Forelimb muscle (tissue), 1 donor: ENCODE data around the gene CILP. TPM values are rescaled to one million over a fixed set of nuclear protein-coding genes. Genes with fewer than 3 reads are reported as not detected.

ENCODE experiments used
- DNase-seq: peaks from one replicate; pipeline ENCODE4 v3.0.0-alpha.2; 2013; ENCODE audit warnings: low read depth
- polyA plus RNA-seq: library from polyadenylated mRNA; unstranded; fragments of 120-200 nt; gene quantifications from one replicate; pipeline ENCODE4 v1.2.1, GENCODE V29; 2013; ENCODE audit not compliant: insufficient read length

CILP gene
- polyA plus RNA-seq, 1 donor: 22.1 TPM

DNA sequence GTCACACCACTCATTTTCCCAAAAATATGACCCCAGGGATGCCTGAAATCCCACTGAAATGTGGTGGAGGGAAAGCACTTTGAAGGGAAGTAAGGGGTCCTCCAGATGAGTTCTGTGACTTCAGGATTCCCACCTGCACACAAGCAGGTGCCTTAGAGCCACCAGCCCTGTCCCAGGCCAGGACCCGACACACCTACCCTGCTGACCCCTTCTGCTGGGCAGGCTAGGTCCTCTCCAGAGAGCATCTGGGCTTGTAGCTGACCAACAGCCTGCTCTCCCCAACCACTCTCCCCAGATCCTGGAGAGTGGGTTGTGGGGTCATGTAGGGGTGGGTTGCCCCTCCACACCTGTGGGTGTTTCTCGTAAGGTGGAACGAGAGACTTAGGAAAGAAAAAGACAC is 14.9 kb upstream of the CILP start:
- no peak for DNase-seq

DNA sequence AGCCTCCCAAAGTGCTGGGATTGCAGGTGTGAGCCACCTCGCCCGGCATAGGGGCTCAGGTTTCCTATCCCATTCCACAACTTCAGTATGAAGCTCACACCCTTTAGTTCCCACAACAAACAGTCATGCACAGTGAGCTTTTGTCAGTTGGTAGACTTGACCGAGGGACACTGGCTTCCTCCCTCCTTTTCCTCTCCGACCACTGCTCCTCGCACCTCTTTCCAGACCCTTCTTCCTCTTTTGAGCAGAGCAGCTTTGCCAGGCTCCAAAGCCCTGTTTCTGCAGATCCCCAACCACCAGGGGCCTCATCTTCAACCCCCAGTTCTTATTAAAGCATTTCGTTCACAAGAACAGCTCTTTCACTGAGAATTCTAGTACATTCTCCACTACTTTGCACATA is 12.7 kb upstream of the CILP start:
- no peak for DNase-seq

DNA sequence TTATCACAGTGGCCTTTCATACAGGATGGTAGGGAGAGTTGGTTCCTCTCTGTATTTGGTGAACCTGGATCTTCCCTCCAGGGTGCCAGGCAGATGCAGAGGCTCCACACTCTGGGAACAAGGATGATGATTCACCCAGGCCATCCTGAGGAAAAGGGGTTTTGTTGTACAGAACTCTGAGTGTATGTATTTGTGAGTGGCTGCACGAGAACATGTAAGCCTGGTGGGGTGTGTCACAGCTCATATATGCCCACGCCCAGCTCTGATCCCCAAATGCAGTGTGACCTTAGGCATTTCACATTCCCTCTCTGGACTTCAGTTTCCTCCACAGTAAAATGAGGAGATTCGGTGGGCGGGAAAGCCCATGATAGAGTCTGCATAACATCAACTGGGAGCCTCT is 11.6 kb upstream of the CILP start:
- DNase-seq: no peak

DNA sequence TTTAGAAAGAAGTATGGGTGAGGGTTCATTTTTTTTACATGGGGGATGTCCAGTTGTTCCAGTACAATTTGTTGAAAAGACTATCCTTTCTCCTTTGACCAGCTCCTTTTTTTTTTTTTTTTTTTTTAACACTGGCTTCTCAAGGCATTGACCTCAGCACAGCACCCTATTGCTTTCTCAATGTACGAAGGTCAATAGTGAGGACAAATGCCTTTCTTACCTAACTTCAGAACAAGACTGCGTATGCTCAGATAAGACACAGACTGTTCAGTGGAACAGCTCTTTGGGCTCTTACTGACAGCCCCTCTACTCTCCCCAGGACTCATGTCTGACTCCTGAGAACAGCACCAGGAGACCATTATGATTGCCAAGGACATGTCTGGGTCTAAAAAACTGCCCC is 10.4 kb upstream of the CILP start:
- DNase-seq: no peak

DNA sequence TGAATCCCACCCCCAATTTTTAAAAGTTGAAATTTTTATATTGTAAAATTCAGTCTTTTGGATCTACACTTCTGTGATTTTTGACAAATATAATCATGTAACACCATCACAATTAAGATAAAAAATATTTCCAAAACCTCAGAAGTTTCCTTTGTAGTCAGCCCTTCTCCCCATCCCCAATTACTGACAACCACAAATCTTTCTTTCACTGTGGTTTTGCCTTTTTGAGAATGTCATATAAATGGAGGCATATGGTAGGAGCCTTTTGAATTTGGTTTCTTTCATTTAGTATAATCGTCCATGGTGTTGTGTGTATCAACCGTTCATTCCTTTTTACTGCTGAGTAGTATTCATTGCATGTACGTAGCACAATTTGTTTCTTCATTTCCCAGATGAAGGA is 7.9 kb upstream of the CILP start:
- no peak for DNase-seq

DNA sequence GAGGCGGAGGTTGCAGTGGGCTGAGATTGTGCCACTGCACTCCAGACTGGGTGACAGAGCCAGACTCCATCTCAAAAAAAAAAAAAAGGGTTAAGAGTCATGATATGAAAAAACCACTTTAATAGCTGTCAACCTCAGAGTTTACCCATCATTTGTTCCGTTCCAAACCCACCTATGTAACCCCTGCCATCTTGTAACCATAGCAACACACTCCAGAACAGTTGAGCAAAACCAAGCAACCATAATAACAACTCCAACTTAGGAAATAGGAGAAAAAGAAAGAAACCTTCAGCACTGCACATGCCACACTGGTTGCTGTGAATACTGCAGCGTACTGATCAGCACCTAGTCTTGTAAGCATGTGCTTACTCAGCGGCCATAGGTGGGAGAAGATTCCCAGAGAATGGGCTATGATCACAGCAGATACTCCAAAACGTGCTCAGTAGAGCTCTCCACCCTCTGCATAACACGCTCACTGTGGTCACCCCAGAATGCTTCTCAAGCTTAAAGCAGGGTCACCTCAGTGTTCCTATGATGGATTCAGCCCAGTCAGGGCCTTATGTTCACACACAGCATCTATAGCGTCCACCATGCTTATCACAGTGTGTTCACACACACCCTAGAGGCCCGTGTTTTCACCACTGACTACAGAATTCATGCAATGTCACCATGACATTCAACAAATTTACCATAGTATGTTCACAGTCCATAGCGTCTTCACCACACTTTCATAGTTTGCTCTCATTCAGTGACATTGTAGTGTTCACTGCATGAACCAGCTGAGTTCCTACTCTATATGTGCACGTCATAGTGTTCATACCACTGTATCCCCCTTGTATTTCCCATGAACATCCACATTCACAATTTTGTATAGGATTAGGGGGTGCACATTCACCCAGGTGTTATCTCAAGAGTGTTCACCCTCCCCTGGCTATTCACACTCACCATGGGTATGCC is 6.5 kb upstream of the CILP start:
- DNase-seq: no peak

DNA sequence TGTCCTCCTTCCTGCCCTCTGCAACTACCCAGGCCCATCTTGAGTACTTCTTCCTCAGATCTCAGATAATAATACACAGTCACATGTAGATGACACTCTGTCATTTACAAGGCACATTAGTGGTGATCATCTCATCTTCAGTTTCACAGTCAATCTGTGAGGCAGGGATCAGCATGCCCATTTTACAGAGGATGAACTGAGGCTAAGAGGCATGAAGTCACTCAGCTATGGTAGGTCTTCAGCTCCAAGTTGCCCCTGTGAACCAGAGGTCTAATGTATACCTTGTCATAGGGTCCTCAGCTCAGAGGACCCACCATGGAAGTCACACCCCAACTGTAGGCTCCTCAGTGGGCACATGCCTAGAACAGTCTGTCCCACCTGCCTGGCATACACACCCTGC is 4.2 kb upstream of the CILP start:
- DNase-seq: no peak

DNA sequence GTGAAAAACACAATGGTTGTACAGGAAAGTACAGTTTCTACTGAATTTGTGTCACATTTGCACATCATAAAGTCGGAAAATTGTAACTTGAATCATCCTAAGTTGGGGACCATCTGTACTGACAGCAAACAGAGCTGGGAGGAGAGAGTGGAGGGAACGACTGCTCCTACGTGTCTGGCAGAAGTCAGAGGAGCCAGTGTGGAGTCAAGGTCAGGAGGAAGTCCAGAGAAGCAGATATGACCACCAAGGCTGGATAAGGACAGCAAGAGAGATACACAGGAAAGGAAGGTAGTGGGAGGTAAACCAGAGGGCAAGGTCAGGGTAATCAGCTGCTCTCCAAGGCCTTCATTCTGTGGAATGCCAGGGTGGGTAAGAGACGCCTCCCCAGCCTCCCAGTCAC is 2.7 kb upstream of the CILP start:
- no peak for DNase-seq

DNA sequence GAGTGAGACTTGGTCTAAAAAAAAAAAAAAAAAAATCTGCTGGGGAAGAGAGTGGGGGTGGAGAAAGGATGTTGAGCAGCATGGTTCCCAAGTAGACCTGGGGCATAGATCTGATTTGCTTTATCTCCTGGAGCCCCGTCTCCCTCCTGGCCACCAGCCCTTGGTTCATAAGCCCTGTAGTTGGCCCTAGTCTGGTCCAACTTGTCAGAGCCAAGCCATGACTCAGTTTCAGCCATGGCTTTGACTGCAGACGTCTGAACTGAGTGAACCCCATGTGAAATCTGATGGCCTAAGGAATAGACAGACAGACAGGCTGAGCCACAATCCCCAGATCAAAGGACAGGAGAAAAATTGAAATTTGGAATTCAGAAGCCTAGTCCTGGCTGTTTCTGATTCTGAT is 2.0 kb upstream of the CILP start:
- no peak for DNase-seq

DNA sequence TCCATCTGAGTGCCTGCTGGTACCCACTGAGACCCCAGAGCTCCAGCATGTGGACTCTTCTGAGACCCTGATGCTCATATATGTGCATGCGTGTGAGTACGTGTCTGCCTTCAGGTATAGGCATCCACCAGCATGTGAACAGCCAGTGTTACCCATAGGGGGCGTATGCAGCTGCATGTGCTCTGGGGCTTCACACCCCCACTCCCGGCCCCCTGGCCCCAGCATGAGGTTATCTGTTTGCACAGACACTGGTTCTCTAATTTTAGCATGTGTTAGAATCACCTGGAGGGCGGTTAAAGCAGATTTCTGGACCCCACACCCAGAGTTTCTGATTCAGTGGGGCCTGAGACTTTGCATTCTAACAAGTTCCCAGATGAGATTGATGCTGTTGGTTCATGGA is 824 bp upstream of the CILP start:
- DNase-seq: no peak

DNA sequence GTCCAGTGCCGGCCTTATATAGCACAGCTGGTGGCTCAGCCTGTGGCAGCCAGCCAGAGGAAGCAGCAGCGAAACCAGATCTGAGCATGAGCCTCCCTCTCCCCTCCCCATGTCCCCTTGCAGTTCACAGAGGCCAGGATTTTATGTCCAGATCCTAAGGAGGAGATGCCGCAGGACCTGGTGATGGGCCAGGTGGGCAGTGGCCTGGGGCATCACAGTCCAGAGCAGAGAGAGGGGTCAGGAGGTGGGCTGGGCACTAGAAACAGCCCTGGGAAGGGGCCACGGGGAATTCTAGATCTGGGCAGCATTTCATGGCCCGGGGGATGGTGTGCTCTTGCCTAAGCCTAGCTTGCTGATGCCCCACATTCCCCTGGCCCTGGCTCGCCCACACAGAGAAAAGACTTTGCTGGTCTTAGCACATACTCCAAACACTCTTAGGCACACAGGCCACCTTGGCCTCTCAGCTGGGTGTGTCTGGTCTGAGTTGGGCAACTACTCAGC is 259 bp upstream of the CILP start:
- DNase-seq: no peak

DNA sequence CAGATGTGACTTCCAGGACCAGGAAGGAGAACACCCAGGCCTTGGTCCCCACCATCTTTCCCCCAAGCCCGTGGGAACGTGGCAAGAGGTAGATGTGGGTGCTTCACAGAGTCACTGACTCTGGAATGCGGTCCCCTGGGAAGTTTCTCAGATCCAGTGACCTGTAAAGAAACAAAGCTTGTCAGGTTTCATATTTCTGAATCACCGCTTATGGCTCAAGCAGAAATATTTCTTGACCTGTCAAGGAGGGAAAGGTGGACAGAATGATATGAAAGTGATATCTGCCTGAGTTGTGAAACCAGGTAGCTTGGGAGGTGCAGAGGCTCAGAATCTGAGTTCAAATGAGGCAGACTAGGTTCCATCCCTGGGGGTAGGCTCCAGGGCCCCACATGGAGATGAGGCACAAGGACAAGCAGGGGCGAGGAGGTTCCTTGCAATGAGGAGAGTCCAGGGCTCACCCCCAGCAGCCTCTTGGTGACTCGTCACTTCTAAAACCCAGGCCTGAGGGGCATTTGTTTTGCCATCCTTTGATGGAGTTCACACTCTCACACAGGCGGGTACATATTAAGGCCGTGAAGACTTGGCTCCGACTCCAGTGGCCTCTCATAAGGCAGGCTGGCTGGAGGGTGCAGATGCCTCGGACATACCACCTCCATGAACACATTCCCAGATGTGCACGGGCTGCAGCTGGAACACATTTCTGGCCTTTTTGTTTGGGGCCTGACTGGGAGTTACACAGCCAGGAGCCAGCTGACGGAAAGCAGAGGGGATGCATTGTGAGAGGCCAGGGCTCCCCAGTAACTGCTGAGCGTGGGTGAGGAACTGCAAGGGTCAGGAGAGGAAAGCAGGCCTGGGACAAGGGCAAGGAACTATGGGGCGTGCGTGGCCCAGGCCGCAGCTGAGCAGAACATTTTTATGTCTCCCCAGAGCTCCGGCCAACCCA is 1.3 kb downstream of the CILP start:
- no peak for DNase-seq

DNA sequence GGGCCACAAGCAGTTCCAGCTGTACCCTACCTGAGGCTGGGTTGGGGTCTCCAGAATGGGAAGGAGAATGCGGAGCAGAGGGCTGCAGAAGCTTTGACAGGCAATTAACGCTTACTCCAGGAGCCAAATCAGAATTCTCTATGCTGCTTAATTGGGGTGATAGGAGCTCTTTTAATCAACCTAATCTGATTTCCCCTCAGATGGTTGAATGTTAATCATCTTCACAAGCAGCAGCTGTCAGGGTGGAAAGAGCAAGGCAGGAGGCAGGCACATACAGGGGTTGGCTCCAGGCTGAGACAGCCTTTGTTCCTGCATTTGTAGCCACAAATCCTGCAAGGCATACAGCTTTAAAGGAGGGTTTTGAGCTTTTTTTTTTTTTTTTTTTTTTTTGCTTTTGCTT is 2.6 kb downstream of the CILP start:
- DNase-seq: no peak

DNA sequence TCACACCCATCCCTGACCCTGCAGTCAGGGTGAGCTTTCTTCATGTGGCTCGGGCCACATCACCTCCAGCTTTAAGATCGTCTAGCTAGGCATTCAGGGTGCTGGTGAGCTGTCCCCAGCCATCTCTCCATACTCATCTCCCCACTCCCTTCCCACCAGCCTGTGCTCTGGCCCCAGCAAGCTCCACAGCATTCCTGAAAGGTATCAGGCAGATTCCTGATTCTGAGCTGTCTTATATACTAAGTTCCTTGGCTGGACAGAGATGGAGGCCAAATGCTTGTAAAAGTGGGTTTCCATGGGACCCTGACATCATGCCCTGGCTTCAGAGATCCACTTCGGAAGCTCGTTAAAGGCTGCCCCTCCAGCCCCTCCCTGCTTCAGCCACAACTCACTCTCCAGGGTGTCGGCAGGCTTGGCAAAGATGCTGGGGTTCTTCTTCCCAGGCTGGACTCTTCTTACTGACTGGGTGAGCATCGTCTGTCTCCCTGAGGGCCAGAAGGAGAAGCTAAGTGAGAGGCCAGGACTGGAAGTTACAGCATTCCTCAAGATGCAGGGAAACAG is 3.9 kb downstream of the CILP start:
- no peak for DNase-seq

DNA sequence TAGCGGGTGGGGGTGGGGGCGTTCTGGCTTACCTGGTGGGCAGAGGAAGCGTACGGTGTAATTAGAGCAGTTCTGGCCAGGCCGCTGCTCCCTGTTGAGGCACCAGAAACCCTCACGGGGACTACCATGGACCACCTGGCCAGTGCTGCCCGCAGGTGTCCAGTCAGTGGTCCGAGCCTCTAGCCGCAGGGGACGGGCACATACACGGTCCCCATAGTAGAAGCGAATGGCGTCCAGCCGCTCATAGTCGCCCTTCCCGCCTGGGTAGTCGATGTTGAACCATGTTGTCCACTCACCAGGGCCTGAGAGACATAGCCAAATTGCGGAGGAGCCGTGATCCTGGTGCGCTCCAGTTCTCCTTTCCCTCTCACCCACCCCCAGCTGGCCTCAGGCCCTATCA is 4.5 kb downstream of the CILP start:
- no peak for DNase-seq

DNA sequence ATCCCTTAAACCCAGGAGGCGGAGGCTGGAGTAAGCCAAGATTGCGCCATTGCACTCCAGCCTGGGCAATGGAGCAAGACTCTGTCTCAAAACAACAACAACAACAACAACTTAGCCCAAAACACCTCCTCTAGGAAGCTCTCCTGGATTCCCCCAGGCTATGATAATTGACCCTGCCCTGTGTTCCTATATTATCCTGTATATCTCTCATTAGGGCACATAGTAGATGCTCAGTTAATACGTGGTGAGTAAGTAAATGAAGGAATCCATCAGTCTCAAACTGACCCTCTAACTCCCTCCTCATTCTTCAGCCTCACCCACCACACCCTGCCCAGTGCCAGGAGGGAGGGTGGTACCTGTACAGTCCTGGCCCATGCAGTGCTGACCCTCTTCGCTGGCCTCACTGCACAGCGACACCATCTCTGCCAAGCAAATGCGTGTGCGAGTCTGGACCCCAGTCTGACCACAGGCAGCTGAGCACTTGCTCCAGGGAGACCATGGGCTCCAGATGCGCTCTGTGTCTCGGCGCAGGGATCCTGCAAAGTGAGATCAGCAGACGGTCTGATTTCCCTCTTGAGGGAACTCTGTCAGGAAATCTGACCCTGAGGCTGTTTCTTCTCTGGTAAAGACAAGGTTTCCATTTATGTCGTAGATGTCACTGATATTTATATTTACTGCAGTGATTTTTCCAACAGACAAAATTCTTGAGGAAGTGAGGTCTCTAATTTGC is 6.2 kb downstream of the CILP start:
- DNase-seq: no peak

DNA sequence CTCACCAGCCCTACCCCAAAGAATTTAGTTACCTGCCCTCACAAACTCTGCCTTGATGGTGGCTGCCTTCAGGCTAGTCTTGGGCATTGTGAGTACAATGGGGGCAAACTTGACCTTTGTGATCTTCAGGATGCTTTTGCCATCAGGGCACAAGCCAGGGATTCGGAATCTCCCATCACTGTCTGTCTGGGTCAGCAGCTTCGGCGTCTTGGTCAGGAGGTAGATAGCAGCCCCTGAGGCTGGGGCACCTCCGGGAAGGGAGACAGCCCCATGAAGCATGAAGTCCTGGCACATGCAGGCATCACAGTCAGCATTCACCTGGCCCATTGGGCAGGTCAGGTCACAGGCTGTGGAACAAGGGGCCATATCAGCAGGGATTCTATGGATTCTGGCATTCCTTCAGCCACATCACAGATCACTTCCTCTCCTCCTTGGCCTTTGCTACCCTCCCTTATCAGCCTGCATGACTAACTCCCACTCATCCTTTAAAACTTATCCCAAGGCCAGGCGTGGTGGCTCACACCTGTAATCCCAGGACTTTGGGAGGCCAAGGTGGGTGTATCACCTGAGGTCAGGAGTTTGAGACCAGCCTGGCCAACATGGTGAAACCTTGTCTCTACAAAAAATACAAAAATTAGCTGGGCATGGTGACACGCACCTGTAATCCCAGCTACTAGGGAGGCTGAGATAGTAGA is 6.9 kb downstream of the CILP start:
- DNase-seq: no peak

DNA sequence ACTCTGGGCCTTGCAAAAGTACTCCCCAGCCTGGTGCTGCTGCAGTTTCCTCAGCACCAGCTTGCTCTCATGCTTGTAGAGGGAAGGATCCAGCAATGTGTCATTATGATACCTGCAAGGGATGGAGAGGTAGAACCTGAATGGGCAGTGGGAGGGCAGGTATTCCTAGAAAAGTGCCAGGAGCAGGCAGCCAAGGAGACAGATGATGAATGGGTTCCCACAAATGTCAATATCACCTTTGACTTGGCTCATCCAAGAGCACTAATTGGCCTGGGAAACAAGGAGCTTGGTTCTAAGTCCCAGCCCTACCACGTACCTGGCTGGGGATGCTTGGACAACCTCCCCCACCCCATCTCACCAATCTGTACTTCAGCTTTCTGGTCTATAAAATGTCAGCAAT is 9.4 kb downstream of the CILP start:
- no peak for DNase-seq

DNA sequence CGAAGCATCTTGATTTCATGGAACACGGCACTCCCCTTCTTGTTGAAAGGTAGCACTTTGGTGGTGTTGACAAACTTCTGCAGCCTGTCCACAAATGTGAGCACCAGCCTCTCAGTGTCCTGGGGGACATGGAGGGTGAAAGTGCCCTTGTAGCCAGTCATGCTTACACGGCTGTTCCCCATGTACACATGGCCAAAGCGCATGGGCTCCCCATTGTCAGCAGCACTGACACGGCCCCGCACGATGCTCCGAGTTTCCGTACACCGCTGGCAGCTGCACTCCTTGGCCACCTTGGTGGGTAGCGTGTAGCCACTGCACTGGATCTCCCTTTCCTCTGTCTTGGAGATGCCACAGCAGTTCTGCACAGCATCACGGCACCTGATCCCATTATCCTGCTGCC is 12.7 kb downstream of the CILP start:
- no peak for DNase-seq

DNA sequence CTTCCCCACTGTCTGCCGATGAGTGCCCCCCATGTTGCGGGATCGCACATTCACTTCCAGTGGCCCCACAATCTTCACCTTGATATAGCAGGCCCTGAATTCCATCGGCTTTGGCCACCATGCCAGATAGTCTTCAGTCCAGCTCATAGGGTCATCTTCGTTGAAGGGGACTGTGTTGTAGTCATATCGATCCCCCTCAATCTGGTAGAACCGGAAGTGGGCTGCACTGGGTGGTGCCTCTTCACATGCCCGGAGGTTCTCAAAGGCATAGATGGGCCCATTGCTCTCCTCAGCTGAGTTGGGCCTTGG is 14.0 kb downstream of the CILP start:
- DNase-seq: no peak
